ENCODE results near the gene STIP1. TPM values are rescaled to one million over a fixed set of nuclear protein-coding genes. Genes with fewer than 3 reads are reported as not detected.

Gene STIP1
- total and polyA plus RNA-seq, 2 donors (not counting 1 experiment from before 2014, with no cell fraction given), result 49.8 to 78.7 TPM

- H3K4me1 Mint-ChIP-seq, result peaks cover 53% of the 10 kb centered on the region
- no peak for DNase-seq
- Histone ChIP-seq H3K9me3 (ENCODE audit: control extremely low read depth in 1 of 3, control insufficient read depth in 2 of 3, insufficient read depth in 1 of 3, low read length in 2 of 3) (no peaks in the 10 kb centered on the region), H3K79me2 (ENCODE audit: control insufficient read depth, insufficient read depth, low read length) (peaks cover 34% of the 10 kb centered on the region), H3K9ac (ENCODE audit: low read length) (no peak overlapping the region), H3K36me3 (replicated peaks in 1 of 2; ENCODE audit: control extremely low read depth in 1 of 2, control insufficient read depth in 1 of 2, extremely low read depth in 1 of 2, insufficient read depth in 2 of 2, low read length in 1 of 2) (peaks cover 0 to 34% of the 10 kb centered on the region in 2 experiments), H3K27ac (ENCODE audit: low read length in 2 of 2) (no peak overlapping the region), H3K4me1 (ENCODE audit: control insufficient read depth in 2 of 2, insufficient read depth in 2 of 2, low read length in 2 of 2) (peaks cover 14 to 50% of the 10 kb centered on the region in 2 donors), H3K4me2 (replicated peaks; ENCODE audit: low read depth, low read length, poor library complexity, severe bottlenecking) (no peak overlapping the region), H4K20me1 (ENCODE audit: control insufficient read depth, insufficient read depth, low read length, poor library complexity, severe bottlenecking) (peaks cover 37% of the 10 kb centered on the region), H3K27me3 (replicated peaks in 1 of 4; ENCODE audit: control extremely low read depth in 1 of 4, control insufficient read depth in 3 of 4, insufficient read depth in 4 of 4, low read length in 3 of 4) (no peaks in the 10 kb centered on the region), H3K4me3 (ENCODE audit: control extremely low read depth in 1 of 5, extremely low read depth in 1 of 5, insufficient read depth in 1 of 5, low read depth in 2 of 5, low read length in 4 of 5) (no peak overlapping the region), H2AFZ (ENCODE audit: insufficient read depth, low read depth, low read length, poor library complexity, severe bottlenecking) (no peak overlapping the region)
- ChIA-PET CTCF (interaction anchor here (0.7 kb wide), 1 partner anchor 90 kb away, joined by 3 read pairs; no protein-coding TSS in a partner anchor), POLR2A (interaction anchor here (1.7 kb wide), 1 partner anchor 14 kb away, joined by 4 read pairs; no protein-coding TSS in a partner anchor)
- intact Hi-C loops (cut with micrococcal nuclease), result no loop called here
- no peaks in the 10 kb centered on the region for H3K9me3 Mint-ChIP-seq (ENCODE audit: insufficient read depth)
- no peaks in the 10 kb centered on the region for H3K27me3 Mint-ChIP-seq
- ATAC-seq (ENCODE audit: low read depth), result no peak
- no peak overlapping the region for H3K4me3 Mint-ChIP-seq
- no peak for TF ChIP-seq CTCF (IDR thresholded peaks at IDR 0.05)
- TF ChIP-seq EZH2 (IDR thresholded peaks at IDR 0.05; ENCODE audit: borderline replicate concordance, insufficient read depth, low read depth, low read length, poor library complexity, severe bottlenecking), result no peak
- H3K27ac Mint-ChIP-seq, result peak overlapping the region; percentile 50
- WGBS (ENCODE audit: insufficient coverage), result 95% methylated on average over 20 of the region's 30 CpGs
Observed at GRCh38 chr11:64211181-64211872, 25.4 kb downstream of the STIP1 start.

DNA sequence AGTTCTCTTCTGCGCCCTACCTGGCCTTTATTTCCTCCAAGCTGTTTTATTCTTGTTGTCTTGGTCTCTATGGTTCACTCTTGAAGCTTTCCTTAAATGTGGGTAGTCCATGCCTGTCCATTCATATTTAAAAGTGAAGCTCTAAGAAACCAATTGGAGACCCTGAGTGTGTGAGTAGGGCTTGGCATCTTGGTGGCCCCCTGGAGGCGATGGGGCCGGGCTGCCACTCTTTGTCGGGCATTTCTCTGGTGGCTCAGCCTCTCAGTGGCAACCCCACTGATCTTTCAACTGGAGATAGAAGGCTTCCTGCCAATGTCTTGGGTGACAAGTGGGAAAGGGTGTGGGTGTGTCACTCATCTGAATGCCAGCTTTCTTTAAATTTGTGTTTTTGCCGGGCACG is 30.9 kb downstream of the STIP1 start:
- ATAC-seq (ENCODE audit: low read depth) (peak; percentile 28), DNase-seq (no peak)
- intact Hi-C loops (cut with micrococcal nuclease), result no loop called here
- Histone ChIP-seq H4K20me1 (ENCODE audit: control insufficient read depth, insufficient read depth, low read length, poor library complexity, severe bottlenecking) (peaks cover 32% of the 10 kb centered on the region), H3K4me1 (ENCODE audit: control insufficient read depth in 2 of 2, insufficient read depth in 2 of 2, low read length in 2 of 2) (peaks cover 3 to 23% of the 10 kb centered on the region in 2 donors), H3K36me3 (replicated peaks in 1 of 2; ENCODE audit: control extremely low read depth in 1 of 2, control insufficient read depth in 1 of 2, extremely low read depth in 1 of 2, insufficient read depth in 2 of 2, low read length in 1 of 2) (peaks cover 0 to 51% of the 10 kb centered on the region in 2 experiments), H3K27me3 (replicated peaks in 1 of 4; ENCODE audit: control extremely low read depth in 1 of 4, control insufficient read depth in 3 of 4, insufficient read depth in 4 of 4, low read length in 3 of 4) (no peaks in the 10 kb centered on the region), H3K9me3 (ENCODE audit: control extremely low read depth in 1 of 3, control insufficient read depth in 2 of 3, insufficient read depth in 1 of 3, low read length in 2 of 3) (no peaks in the 10 kb centered on the region), H3K27ac (ENCODE audit: low read length in 2 of 2) (no peak overlapping the region), H2AFZ (ENCODE audit: insufficient read depth, low read depth, low read length, poor library complexity, severe bottlenecking) (no peak overlapping the region), H3K4me2 (replicated peaks; ENCODE audit: low read depth, low read length, poor library complexity, severe bottlenecking) (no peak overlapping the region), H3K9ac (ENCODE audit: low read length) (no peak overlapping the region), H3K79me2 (ENCODE audit: control insufficient read depth, insufficient read depth, low read length) (peaks cover 20% of the 10 kb centered on the region), H3K4me3 (ENCODE audit: control extremely low read depth in 1 of 5, extremely low read depth in 1 of 5, insufficient read depth in 1 of 5, low read depth in 2 of 5, low read length in 4 of 5) (no peak overlapping the region)
- Mint-ChIP-seq H3K4me1 (peaks cover 22% of the 10 kb centered on the region), H3K27me3 (no peaks in the 10 kb centered on the region), H3K9me3 (ENCODE audit: insufficient read depth) (no peaks in the 10 kb centered on the region), H3K4me3 (no peak overlapping the region), H3K27ac (no peak overlapping the region)
- TF ChIP-seq EZH2 (IDR thresholded peaks at IDR 0.05; ENCODE audit: borderline replicate concordance, insufficient read depth, low read depth, low read length, poor library complexity, severe bottlenecking), result no peak
- no peak for TF ChIP-seq CTCF (IDR thresholded peaks at IDR 0.05)
- ChIA-PET POLR2A (interaction anchor here (1.0 to 1.2 kb wide), 2 partner anchors 8 to 21 kb away, joined by 6 to 8 read pairs; no protein-coding TSS in a partner anchor), CTCF (interaction anchor here (0.8 to 6.9 kb wide), 5 partner anchors 9 to 86 kb away, joined by 3 to 62 read pairs (median 4); partner anchors contain the start of genes FERMT3, NUDT22, PLCB3 and TRPT1)
- 78% methylated on average over 5 of the region's 6 CpGs for WGBS (ENCODE audit: insufficient coverage)
